Activated CD4-positive, alpha-beta T cell treated with anti-CD3 and anti-CD28 coated beads for 36 hours (primary cell): ENCODE results near the gene NAT9. TPM values are rescaled to one million over a fixed set of nuclear protein-coding genes. Genes with fewer than 3 reads are reported as not detected.

ENCODE experiments used
- ATAC-seq: fragments of 200-7000 bp; cut with Tn5 transposase; one replicate; pipeline ENCODE4 v1.10.0; 2021; ENCODE audit warnings: mild to moderate bottlenecking, moderate library complexity
- CTCF ChIA-PET: fragments of 350-600 bp; sonication (Branson Sonifier 250); formaldehyde crosslinking; loops from one replicate; lab custom pipeline; 2021; ENCODE audit warnings: antibody characterized with exemption; lab: Charles Lee
- POLR2A ChIA-PET: fragments of 350-600 bp; sonication (Branson Sonifier 250); formaldehyde crosslinking; loops from one replicate; lab custom pipeline; 2021; ENCODE audit warnings: antibody characterized with exemption, inconsistent platforms; lab: Charles Lee
- DNase-seq: peaks from one replicate; pipeline ENCODE4 v3.0.0-alpha.2; 2020
- H3K27ac Mint-ChIP-seq: one replicate; pipeline ENCODE4 v1.8.0; 2021; ENCODE audit warnings: mixed read lengths
- H3K27me3 Mint-ChIP-seq: one replicate; pipeline ENCODE4 v1.8.0; 2021; ENCODE audit warnings: mixed read lengths
- H3K36me3 Mint-ChIP-seq: one replicate; pipeline ENCODE4 v1.8.0; 2021; ENCODE audit warnings: low read depth, mixed read lengths
- H3K4me1 Mint-ChIP-seq: one replicate; pipeline ENCODE4 v1.8.0; 2021; ENCODE audit warnings: mixed read lengths
- H3K4me3 Mint-ChIP-seq: one replicate; pipeline ENCODE4 v1.8.0; 2021; ENCODE audit warnings: mild to moderate bottlenecking, moderate library complexity, mixed read lengths
- H3K9me3 Mint-ChIP-seq: one replicate; pipeline ENCODE4 v1.8.0; 2021; ENCODE audit warnings: low read depth, mixed read lengths
- intact Hi-C, 2 experiments: fragments of 100-400 bp; cut with DNase I in 1 of 2; cut with micrococcal nuclease in 1 of 2; formaldehyde crosslinking; loops; one replicate each; pipeline versions ENCODE4 v1.14.2 to v1.15.1; 2022 to 2024; cut with DNase I, micrococcal nuclease
- total RNA-seq, 2 experiments: library from RNA; stranded (reverse); gene quantifications; one replicate each; pipeline ENCODE4 v1.2.3, GENCODE V29; 2021

The NAT9 gene
- total RNA-seq, 2 experiments from 2014 or later, result 23.7 to 39.6 TPM

DNA sequence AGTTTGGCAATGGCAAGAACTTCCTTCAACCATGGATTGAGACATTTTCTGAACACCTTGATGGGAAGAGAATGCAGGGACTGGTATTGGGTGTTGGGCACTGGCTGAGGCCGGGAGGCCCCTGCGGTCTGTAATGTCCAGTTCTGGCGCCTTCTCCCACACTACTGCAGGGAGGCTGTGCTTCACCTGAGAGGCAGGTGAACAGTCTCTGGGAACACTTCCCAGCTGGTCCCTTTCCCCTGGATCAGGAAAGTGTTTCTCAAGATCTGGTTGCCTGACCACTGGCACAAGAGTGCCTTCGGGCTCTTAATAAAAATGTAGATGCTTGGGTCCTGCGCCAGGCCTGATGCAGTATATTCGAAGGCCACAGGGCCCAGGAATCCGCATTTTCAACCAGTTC is 28.5 kb upstream of the NAT9 start:
- ATAC-seq, result no peak
- no peaks in the 10 kb centered on the region for H3K9me3 Mint-ChIP-seq
- H3K36me3 Mint-ChIP-seq, result peaks cover 6% of the 10 kb centered on the region
- POLR2A ChIA-PET, result no interaction called here
- H3K27ac Mint-ChIP-seq, result no peak overlapping the region
- intact Hi-C loops, result no loop called here
- no peak overlapping the region for H3K4me3 Mint-ChIP-seq
- no peaks in the 10 kb centered on the region for H3K4me1 Mint-ChIP-seq
- CTCF ChIA-PET, result interaction anchor here (0.7 to 2.0 kb wide), 2 partner anchors 13 to 18 kb away, joined by 3 to 9 read pairs; no protein-coding TSS in a partner anchor
- DNase-seq, result no peak
- no peaks in the 10 kb centered on the region for H3K27me3 Mint-ChIP-seq

DNA sequence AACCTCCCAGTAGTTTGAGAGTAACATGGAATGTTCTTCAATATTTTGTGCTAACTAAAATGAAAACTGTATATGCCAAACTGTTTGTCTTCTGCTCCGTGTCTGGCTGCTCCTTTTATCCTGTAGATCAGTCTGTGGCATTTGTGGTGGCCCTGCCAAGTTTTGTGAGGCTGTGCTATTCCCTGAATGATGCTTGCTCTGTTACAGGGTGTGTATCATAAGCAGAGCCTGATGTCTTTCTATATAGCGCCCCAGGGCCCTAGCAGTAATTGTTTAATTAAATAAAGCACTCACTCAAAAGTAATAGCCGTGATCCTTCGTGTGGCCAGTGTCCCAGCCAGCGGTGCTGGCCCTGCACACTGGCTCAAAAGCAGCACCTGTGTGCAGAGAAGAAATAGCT is 27.8 kb upstream of the NAT9 start:
- no peak for DNase-seq
- intact Hi-C loops, result no loop called here
- Mint-ChIP-seq H3K4me1 (no peaks in the 10 kb centered on the region), H3K27me3 (no peaks in the 10 kb centered on the region), H3K27ac (no peak overlapping the region), H3K9me3 (no peaks in the 10 kb centered on the region), H3K36me3 (peaks cover 7% of the 10 kb centered on the region), H3K4me3 (no peak overlapping the region)
- POLR2A ChIA-PET, result no interaction called here
- CTCF ChIA-PET, result interaction anchor here (2.0 kb wide), 1 partner anchor 12 kb away, joined by 9 read pairs; no protein-coding TSS in a partner anchor
- ATAC-seq, result no peak

DNA sequence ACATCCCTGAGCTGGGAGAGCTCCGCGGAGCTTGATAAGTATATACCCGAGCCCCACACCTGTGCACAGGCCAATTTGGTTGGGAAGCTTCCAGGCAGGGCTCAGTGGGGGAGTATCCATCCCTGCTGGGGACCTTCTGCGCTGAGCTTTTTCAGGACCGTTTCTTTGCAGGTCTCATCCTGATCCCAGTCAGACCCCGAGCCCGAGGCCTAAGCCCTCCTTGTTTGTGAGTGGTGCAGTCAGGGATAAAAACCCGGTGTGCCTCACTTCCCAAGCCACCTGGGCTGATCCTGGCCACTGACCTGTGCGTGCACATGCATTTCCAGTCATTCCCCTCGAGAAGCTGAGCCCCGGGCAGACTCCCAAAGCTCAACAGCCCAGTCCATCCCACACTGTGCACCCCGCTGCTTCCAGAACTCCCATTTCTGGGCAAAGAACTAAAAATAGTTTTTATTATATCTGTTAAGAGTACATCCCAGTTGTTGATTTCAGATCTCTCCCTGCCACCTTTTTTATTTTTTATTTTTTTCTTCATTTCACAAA is 27.3 kb upstream of the NAT9 start:
- no peak for ATAC-seq
- H3K4me3 Mint-ChIP-seq, result no peak overlapping the region
- CTCF ChIA-PET, result interaction anchor here (2.0 kb wide), 1 partner anchor 12 kb away, joined by 9 read pairs; no protein-coding TSS in a partner anchor
- H3K27ac Mint-ChIP-seq, result no peak overlapping the region
- intact Hi-C loops, result no loop called here
- no peaks in the 10 kb centered on the region for H3K9me3 Mint-ChIP-seq
- no peaks in the 10 kb centered on the region for H3K27me3 Mint-ChIP-seq
- H3K36me3 Mint-ChIP-seq, result peaks cover 10% of the 10 kb centered on the region
- POLR2A ChIA-PET, result no interaction called here
- no peak for DNase-seq
- no peaks in the 10 kb centered on the region for H3K4me1 Mint-ChIP-seq

DNA sequence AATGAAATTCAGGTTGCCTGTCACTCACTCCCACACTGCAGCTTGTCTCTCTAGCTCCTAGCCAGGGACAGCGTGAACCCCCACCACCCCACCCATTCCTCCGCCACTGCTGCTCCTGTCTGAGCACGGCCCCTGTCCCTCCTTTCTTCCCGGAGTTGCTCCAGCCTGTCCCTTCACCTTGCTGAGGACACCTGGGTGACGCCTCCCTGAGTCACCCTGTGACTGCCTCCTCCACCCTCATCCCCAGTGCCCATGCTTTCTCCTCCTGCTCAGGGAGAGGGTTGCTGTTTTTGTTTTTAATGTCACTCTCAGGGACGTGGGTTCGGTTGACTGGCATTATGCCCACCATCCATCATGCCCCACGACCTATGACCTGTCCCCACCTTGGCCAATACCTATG is 25.8 kb upstream of the NAT9 start:
- H3K27ac Mint-ChIP-seq, result no peak overlapping the region
- H3K36me3 Mint-ChIP-seq, result peaks cover 13% of the 10 kb centered on the region
- no peak for ATAC-seq
- POLR2A ChIA-PET, result no interaction called here
- H3K4me3 Mint-ChIP-seq, result no peak overlapping the region
- no peaks in the 10 kb centered on the region for H3K4me1 Mint-ChIP-seq
- no peaks in the 10 kb centered on the region for H3K27me3 Mint-ChIP-seq
- CTCF ChIA-PET, result interaction anchor here (0.7 to 1.1 kb wide), 2 partner anchors 11 to 12 kb away, joined by 3 to 4 read pairs; no protein-coding TSS in a partner anchor
- H3K9me3 Mint-ChIP-seq, result no peaks in the 10 kb centered on the region
- intact Hi-C loops, result no loop called here
- DNase-seq, result no peak

DNA sequence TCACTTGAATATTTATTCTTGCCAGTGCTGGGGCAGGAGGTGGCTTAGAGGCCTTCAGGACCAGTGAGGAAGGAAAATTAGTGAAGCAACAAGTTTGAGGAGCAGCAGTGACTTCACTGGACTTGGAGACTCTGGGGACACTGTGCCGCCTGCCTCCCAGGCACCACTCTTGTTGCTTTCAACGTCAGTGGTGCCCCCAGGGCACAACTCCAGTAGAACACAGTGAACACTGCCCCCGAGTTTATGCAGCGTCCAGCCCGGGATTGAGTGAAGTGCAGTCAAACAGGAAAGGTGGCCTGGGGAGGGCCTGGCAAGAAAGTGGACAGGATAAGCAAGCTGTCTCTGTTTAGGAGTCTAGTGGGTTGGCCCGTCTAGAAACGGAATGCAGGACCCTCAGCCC is 24.4 kb upstream of the NAT9 start:
- no peaks in the 10 kb centered on the region for H3K27me3 Mint-ChIP-seq
- POLR2A ChIA-PET, result no interaction called here
- CTCF ChIA-PET, result no interaction called here
- ATAC-seq (no peak), DNase-seq (no peak)
- H3K27ac Mint-ChIP-seq, result no peak overlapping the region
- H3K4me3 Mint-ChIP-seq, result no peak overlapping the region
- no peaks in the 10 kb centered on the region for H3K4me1 Mint-ChIP-seq
- intact Hi-C loops, result no loop called here
- no peaks in the 10 kb centered on the region for H3K9me3 Mint-ChIP-seq
- H3K36me3 Mint-ChIP-seq, result peaks cover 16% of the 10 kb centered on the region

DNA sequence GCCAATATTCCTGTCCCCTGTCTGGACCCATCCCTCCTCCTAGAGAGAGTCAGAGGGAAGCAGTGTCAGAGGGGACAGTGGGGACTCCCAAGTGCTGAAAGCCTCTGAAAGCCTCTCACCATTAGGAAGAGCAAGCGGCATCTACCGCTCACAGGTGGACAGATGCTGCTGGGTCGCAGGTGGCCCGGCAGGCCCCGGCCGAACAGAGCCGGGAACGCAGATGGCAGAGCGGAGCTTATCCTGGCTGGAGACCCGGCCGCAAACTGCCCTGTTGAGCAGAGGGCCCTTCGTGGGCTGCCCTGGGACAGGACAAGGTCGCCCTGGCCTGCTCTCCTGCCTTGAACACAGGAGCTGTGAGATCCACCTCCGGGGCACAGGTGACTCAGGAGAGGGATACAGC is 23.0 kb upstream of the NAT9 start:
- intact Hi-C loops, result no loop called here
- Mint-ChIP-seq H3K9me3 (no peaks in the 10 kb centered on the region), H3K27ac (no peak overlapping the region), H3K27me3 (no peaks in the 10 kb centered on the region), H3K4me1 (no peaks in the 10 kb centered on the region), H3K4me3 (no peak overlapping the region), H3K36me3 (peaks cover 16% of the 10 kb centered on the region)
- DNase-seq, result no peak
- no peak for ATAC-seq
- POLR2A ChIA-PET, result no interaction called here
- CTCF ChIA-PET, result interaction anchor here (1.8 kb wide), 1 partner anchor 63 kb away, joined by 5 read pairs; no protein-coding TSS in a partner anchor

DNA sequence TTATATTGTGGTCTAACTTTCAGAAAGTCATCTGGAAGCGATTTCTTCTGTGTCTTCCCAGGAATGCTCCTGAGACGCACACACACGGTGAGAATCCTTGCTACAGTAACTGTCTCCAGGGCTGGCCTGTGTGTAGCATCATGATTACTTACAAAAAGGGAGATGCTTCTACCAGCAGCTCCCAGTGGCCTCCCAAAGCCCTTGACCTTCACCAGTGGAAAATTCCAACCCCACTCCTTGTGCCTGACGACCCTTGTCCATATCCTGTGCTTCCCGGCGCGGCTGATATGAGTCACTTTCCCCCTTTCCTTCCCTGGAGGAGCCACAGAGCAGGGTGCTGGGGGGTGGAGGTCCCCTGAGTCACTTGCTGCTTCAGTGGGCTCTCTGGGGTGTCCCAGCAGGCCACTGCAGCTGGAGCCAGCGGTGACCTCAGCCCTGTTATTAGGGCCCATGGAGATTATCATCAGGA is 22.1 kb upstream of the NAT9 start:
- DNase-seq (no peak), ATAC-seq (no peak)
- Mint-ChIP-seq H3K36me3 (peaks cover 16% of the 10 kb centered on the region), H3K4me1 (no peaks in the 10 kb centered on the region), H3K4me3 (no peak overlapping the region), H3K9me3 (no peaks in the 10 kb centered on the region), H3K27me3 (no peaks in the 10 kb centered on the region), H3K27ac (no peak overlapping the region)
- CTCF ChIA-PET, result interaction anchor here (1.8 kb wide), 1 partner anchor 64 kb away, joined by 5 read pairs; no protein-coding TSS in a partner anchor
- intact Hi-C loops, result no loop called here
- POLR2A ChIA-PET, result no interaction called here

DNA sequence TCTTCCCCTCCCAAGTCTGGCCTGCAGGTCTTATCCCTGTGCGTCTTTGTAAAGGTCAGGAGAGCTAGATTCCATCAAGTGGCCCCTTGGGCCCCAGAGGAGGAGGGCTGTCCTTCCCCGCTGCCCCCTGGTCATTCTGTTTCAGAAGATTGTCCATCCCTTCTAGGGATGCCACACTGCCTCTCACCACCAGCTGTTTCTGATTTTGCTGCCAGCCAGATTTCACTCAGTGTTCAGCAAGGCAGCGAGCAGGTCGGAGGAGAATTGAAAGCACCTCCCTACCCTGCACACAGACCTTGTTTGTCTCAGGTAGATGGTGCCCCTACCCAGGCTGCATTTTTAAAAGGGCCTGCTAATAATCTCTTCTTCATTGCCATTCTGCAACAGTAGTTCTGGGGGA is 21.7 kb upstream of the NAT9 start:
- CTCF ChIA-PET, result interaction anchor here (1.0 to 1.8 kb wide), 2 partner anchors 60 to 64 kb away, joined by 5 read pairs; no protein-coding TSS in a partner anchor
- DNase-seq, result no peak
- H3K4me1 Mint-ChIP-seq, result no peaks in the 10 kb centered on the region
- intact Hi-C loops, result no loop called here
- no peak overlapping the region for H3K27ac Mint-ChIP-seq
- peaks cover 16% of the 10 kb centered on the region for H3K36me3 Mint-ChIP-seq
- H3K9me3 Mint-ChIP-seq, result no peaks in the 10 kb centered on the region
- POLR2A ChIA-PET, result no interaction called here
- ATAC-seq, result no peak
- no peak overlapping the region for H3K4me3 Mint-ChIP-seq
- no peaks in the 10 kb centered on the region for H3K27me3 Mint-ChIP-seq

DNA sequence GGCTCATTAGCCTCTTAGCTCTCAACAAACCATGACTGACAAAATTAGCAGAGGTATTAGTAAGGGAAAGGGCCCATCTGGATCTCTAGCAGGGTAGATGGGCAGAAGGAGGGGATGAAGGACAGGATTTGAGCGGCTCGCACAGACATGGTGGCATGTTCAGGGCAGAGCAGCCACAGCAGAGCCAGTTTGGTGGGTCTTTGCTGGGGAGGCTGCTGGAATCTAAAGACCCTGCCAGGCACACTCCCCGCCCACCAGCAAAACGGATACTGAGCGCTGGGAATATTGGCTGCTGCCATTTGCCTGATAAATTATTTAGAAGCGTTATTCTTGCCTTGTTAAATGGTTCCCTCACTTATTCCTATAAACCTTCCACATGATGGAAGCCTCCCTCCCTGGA is 20.7 kb upstream of the NAT9 start:
- no peaks in the 10 kb centered on the region for H3K9me3 Mint-ChIP-seq
- H3K27ac Mint-ChIP-seq, result no peak overlapping the region
- no peaks in the 10 kb centered on the region for H3K4me1 Mint-ChIP-seq
- H3K36me3 Mint-ChIP-seq, result peaks cover 16% of the 10 kb centered on the region
- intact Hi-C loops, result no loop called here
- ChIA-PET CTCF (interaction anchor here (0.6 to 1.0 kb wide), 2 partner anchors 59 to 1218 kb away, joined by 3 to 5 read pairs; no protein-coding TSS in a partner anchor), POLR2A (no interaction called here)
- no peaks in the 10 kb centered on the region for H3K27me3 Mint-ChIP-seq
- DNase-seq (no peak), ATAC-seq (no peak)
- H3K4me3 Mint-ChIP-seq, result no peak overlapping the region

DNA sequence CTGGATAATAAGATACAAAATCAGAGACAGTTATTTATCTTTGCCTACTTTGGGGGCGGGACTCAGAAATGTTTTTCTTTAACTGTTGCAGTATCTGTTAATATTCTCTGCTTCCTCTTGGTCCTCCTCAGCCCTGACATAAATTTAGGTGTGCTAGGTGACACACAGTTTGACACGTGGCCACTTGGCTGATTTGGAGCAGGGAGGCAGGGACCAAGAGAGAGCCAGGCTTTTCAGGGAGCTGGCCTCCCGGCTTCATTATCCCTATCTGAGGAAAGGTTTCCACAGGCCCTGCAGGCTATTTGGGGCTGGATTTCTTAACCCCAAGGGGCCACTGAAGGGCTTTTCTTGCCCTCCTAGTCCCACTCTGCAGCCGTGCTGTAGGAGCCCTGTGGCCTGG is 20.1 kb upstream of the NAT9 start:
- Mint-ChIP-seq H3K9me3 (no peaks in the 10 kb centered on the region), H3K4me3 (no peak overlapping the region), H3K36me3 (peaks cover 15% of the 10 kb centered on the region), H3K27me3 (no peaks in the 10 kb centered on the region), H3K4me1 (peaks cover 4% of the 10 kb centered on the region), H3K27ac (no peak overlapping the region)
- intact Hi-C loops, result no loop called here
- ChIA-PET POLR2A (no interaction called here), CTCF (interaction anchor here (0.6 to 0.8 kb wide), 2 partner anchors 60 to 1218 kb away, joined by 3 read pairs; no protein-coding TSS in a partner anchor)
- no peak for DNase-seq
- no peak for ATAC-seq

DNA sequence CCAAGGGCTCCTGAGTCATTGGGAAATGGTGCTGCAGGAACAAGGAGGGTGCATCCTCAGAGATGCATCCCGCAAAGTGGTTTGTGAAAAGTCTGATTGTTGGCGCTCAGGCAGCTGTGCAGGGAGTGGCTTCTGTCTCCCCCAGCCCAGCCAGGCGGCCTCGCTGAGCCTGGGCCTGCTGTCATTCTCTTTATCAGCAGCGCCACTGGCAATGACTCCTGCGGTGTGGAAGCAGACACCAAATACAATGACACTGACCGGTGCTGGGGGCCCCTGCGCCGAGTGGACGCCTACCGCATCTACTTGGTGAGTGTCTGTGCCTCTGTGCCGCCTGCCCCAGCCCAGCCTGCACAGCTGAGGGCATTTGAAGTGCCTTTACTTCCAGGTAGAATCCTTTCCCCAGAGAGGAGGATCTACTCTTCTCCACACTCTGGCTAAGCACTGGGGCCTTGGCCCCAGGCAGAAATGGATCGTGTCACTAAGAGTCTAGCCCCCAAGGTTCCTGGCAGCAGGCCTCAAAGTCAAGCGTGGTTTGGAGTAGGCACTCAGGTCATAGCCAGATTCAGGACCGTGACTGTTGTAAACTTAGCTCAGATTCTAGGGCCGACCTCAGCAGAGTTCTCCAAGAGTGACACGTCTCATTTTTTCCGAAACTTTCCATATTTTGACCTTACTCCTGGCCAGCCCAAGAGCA is 19.3 kb upstream of the NAT9 start:
- DNase-seq, result no peak
- ChIA-PET POLR2A (no interaction called here), CTCF (interaction anchor here (0.6 to 7.1 kb wide), 3 partner anchors 48 to 69 kb away, joined by 3 to 114 read pairs (median 3); no protein-coding TSS in a partner anchor)
- Mint-ChIP-seq H3K4me3 (no peak overlapping the region), H3K4me1 (peaks cover 11% of the 10 kb centered on the region), H3K27ac (no peak overlapping the region), H3K9me3 (no peaks in the 10 kb centered on the region), H3K27me3 (no peaks in the 10 kb centered on the region), H3K36me3 (peaks cover 13% of the 10 kb centered on the region)
- intact Hi-C loops, result no loop called here
- no peak for ATAC-seq
